ENCODE data around the gene PPIL4.

Gene PPIL4

GRCh38 chr6:149483849-149484655 lies 61.8 kb downstream of the PPIL4 start:
- H3K27ac ChIP-seq (ENCODE audit: low read length), result no peak overlapping the region
- H3K4me1 ChIP-seq (ENCODE audit: insufficient read depth, low read length), result peaks cover 21% of the 10 kb centered on the region
- no peaks in the 10 kb centered on the region for H4K20me1 ChIP-seq (ENCODE audit: insufficient read depth, low read length)
- no peak overlapping the region; a peak in 1 of 4 replicates for H3K4me3 ChIP-seq (ENCODE audit: low read depth in 1 of 2, low read length in 2 of 2)
- no peak for TF ChIP-seq EZH2 (IDR thresholded peaks at IDR 0.05; ENCODE audit: borderline replicate concordance, low read depth, low read length, severe bottlenecking)
- TF ChIP-seq CTCF (IDR thresholded peaks at IDR 0.05; ENCODE audit: borderline replicate concordance, extremely low read depth, low read length, poor library complexity, severe bottlenecking), result no peak
- no peak overlapping the region for H3K9ac ChIP-seq (ENCODE audit: low read depth, low read length)
- peak overlapping the region; percentile 66 for H3K4me2 ChIP-seq (ENCODE audit: insufficient read depth, low read length)
- H3K36me3 ChIP-seq (ENCODE audit: insufficient read depth, low read length), result no peaks in the 10 kb centered on the region
- H2AFZ ChIP-seq (ENCODE audit: low read depth, low read length), result no peak overlapping the region
- no peaks in the 10 kb centered on the region for H3K79me2 ChIP-seq (ENCODE audit: insufficient read depth, low read length)
- ATAC-seq (ENCODE audit: insufficient read depth, low read depth) (no peak), DNase-seq (no peak)
- no peaks in the 10 kb centered on the region for H3K27me3 ChIP-seq (ENCODE audit: insufficient read depth, low read length, poor library complexity)
- no peaks in the 10 kb centered on the region for H3K9me3 ChIP-seq (ENCODE audit: insufficient read depth, low read length, severe bottlenecking)

- H3K9me3 ChIP-seq (ENCODE audit: insufficient read depth, low read length, severe bottlenecking), result no peaks in the 10 kb centered on the region
- no peaks in the 10 kb centered on the region for H3K27me3 ChIP-seq (ENCODE audit: insufficient read depth, low read length, poor library complexity)
- H3K4me1 ChIP-seq (ENCODE audit: insufficient read depth, low read length), result peaks cover 21% of the 10 kb centered on the region
- no peak overlapping the region for H3K9ac ChIP-seq (ENCODE audit: low read depth, low read length)
- no peak for TF ChIP-seq EZH2 (IDR thresholded peaks at IDR 0.05; ENCODE audit: borderline replicate concordance, low read depth, low read length, severe bottlenecking)
- no peak for TF ChIP-seq CTCF (IDR thresholded peaks at IDR 0.05; ENCODE audit: borderline replicate concordance, extremely low read depth, low read length, poor library complexity, severe bottlenecking)
- no peak overlapping the region for H3K27ac ChIP-seq (ENCODE audit: low read length)
- H4K20me1 ChIP-seq (ENCODE audit: insufficient read depth, low read length), result no peaks in the 10 kb centered on the region
- no peak overlapping the region for H3K4me3 ChIP-seq (ENCODE audit: low read depth in 1 of 2, low read length in 2 of 2)
- DNase-seq (no peak), ATAC-seq (ENCODE audit: insufficient read depth, low read depth) (no peak)
- H3K4me2 ChIP-seq (ENCODE audit: insufficient read depth, low read length), result no peak overlapping the region
- no peak overlapping the region for H2AFZ ChIP-seq (ENCODE audit: low read depth, low read length)
- H3K36me3 ChIP-seq (ENCODE audit: insufficient read depth, low read length), result no peaks in the 10 kb centered on the region
- no peaks in the 10 kb centered on the region for H3K79me2 ChIP-seq (ENCODE audit: insufficient read depth, low read length)
These were observed 62.5 kb downstream of the PPIL4 start for GRCh38 chr6:149483334-149483725.

- Histone ChIP-seq H3K9ac (ENCODE audit: low read depth, low read length) (no peak overlapping the region), H3K36me3 (ENCODE audit: insufficient read depth, low read length) (no peaks in the 10 kb centered on the region), H3K4me3 (ENCODE audit: low read depth in 1 of 2, low read length in 2 of 2) (no peak overlapping the region), H2AFZ (ENCODE audit: low read depth, low read length) (no peak overlapping the region), H3K9me3 (ENCODE audit: insufficient read depth, low read length, severe bottlenecking) (no peaks in the 10 kb centered on the region), H3K27ac (ENCODE audit: low read length) (no peak overlapping the region), H4K20me1 (ENCODE audit: insufficient read depth, low read length) (no peaks in the 10 kb centered on the region), H3K4me2 (ENCODE audit: insufficient read depth, low read length) (no peak overlapping the region), H3K27me3 (ENCODE audit: insufficient read depth, low read length, poor library complexity) (no peaks in the 10 kb centered on the region), H3K4me1 (ENCODE audit: insufficient read depth, low read length) (peaks cover 21% of the 10 kb centered on the region), H3K79me2 (ENCODE audit: insufficient read depth, low read length) (no peaks in the 10 kb centered on the region)
- DNase-seq, result no peak
- no peak for TF ChIP-seq CTCF (IDR thresholded peaks at IDR 0.05; ENCODE audit: borderline replicate concordance, extremely low read depth, low read length, poor library complexity, severe bottlenecking)
- no peak for ATAC-seq (ENCODE audit: insufficient read depth, low read depth)
These were observed 63.1 kb downstream of the PPIL4 start for GRCh38 chr6:149482545-149483333.

All from DND-41 (cell line).